Esophagus squamous epithelium (tissue), 4 donors: ENCODE measurements around the gene IL1B.

Source experiments
- CTCF ChIP-seq, 6 experiments: fragments of 450-650 bp in 4 of 6; fragments of 200-600 bp in 2 of 6; sonication (generic) in 2 of 6; IDR thresholded peaks; one replicate each; pipeline ENCODE4 v1.5.1; 2016 to 2019; ENCODE audit warnings: antibody characterized with exemption in 6 of 6, mild to moderate bottlenecking in 4 of 6, moderate library complexity in 4 of 6
- POLR2A ChIP-seq, 4 donors: fragments of 450-650 bp; IDR thresholded peaks; one replicate each; pipeline ENCODE4 v1.6.1; 2017; ENCODE audit warnings: antibody characterized with exemption in 4 of 4, mild to moderate bottlenecking in 4 of 4, moderate library complexity in 3 of 4

GRCh38 chr2:112827009-112827408 lies 9.6 kb downstream of the IL1B start:
- TF ChIP-seq CTCF (IDR thresholded peaks at IDR 0.05) (no peak), POLR2A (IDR thresholded peaks at IDR 0.05) (no peak)
